Adrenal gland (tissue), 5 donors: ENCODE data around the gene GCSAM.

ENCODE experiments used
- CTCF ChIP-seq, 6 experiments: fragments of 450-650 bp in 4 of 6; fragments of 200-600 bp in 2 of 6; sonication (generic) in 1 of 6; IDR thresholded peaks; 1 replicate in 5 of 6; 2 replicates in 1 of 6; pipeline versions ENCODE4 v1.5.1 to v1.8.0; 2016 to 2021; ENCODE audit warnings: antibody characterized with exemption in 6 of 6, mild to moderate bottlenecking in 2 of 6, moderate library complexity in 1 of 6
- POLR2A ChIP-seq, 2 donors: fragments of 450-650 bp; IDR thresholded peaks; one replicate each; pipeline ENCODE4 v1.6.1; 2017; ENCODE audit warnings: antibody characterized with exemption in 2 of 2, mild to moderate bottlenecking in 2 of 2, moderate library complexity in 1 of 2
- donor health status: DM: no; HTN: no; CAD: no.

- TF ChIP-seq CTCF (IDR thresholded peaks at IDR 0.05) (no peak), POLR2A (IDR thresholded peaks at IDR 0.05) (no peak)
These were observed 59.0 kb downstream of the GCSAM start for GRCh38 chr3:112074006-112074405.
